ENCODE measurements around the gene TMEM184A. TPM values are rescaled to one million over a fixed set of nuclear protein-coding genes. Genes with fewer than 3 reads are reported as not detected.

TMEM184A gene
- total RNA-seq, 2 donors from 2014 or later = 4.6 to 5.1 TPM

GRCh38 chr7:1564603-1565022, 8.6 kb upstream of the TMEM184A start:
- no peak for DNase-seq
- H3K36me3 ChIP-seq (ENCODE audit: control insufficient read depth, insufficient read depth, low read length) = no peaks in the 10 kb centered on the region
- no peak overlapping the region for H3K27ac Mint-ChIP-seq
- TF ChIP-seq CTCF (conservative IDR thresholded peaks at IDR 0.05) = no peak
- 87 to 90% methylated on average over 11 to 23 of the region's 23 CpGs for WGBS, 2 experiments (ENCODE audit: insufficient coverage in 1 of 2, insufficient read length in 1 of 2)
- no peak overlapping the region for H3K4me3 ChIP-seq (ENCODE audit: low read length)
- H3K4me1 Mint-ChIP-seq = peaks cover 13% of the 10 kb centered on the region
- H3K4me1 ChIP-seq (ENCODE audit: control insufficient read depth, insufficient read depth, low read length) = no peaks in the 10 kb centered on the region
- H3K4me3 Mint-ChIP-seq = no peak overlapping the region
- H3K9me3 ChIP-seq (ENCODE audit: control insufficient read depth, low read length) = no peaks in the 10 kb centered on the region
- no peak overlapping the region for H3K9ac ChIP-seq (ENCODE audit: extremely low read depth, low read length, poor library complexity, severe bottlenecking)
- peaks cover 21% of the 10 kb centered on the region for H3K36me3 Mint-ChIP-seq (ENCODE audit: low read depth)
- no peaks in the 10 kb centered on the region for H3K27me3 ChIP-seq (ENCODE audit: control insufficient read depth, insufficient read depth, low read length, poor library complexity, severe bottlenecking)
- H3K27me3 Mint-ChIP-seq (ENCODE audit: insufficient read depth) = no peaks in the 10 kb centered on the region
- no peak overlapping the region for H3K27ac ChIP-seq (ENCODE audit: low read depth, low read length)
- no peaks in the 10 kb centered on the region for H3K9me3 Mint-ChIP-seq

GRCh38 chr7:1563981-1564602, 8.1 kb upstream of the TMEM184A start:
- no peaks in the 10 kb centered on the region for H3K9me3 ChIP-seq (ENCODE audit: control insufficient read depth, low read length)
- Mint-ChIP-seq H3K4me3 (no peak overlapping the region), H3K36me3 (ENCODE audit: low read depth) (peaks cover 21% of the 10 kb centered on the region), H3K27me3 (ENCODE audit: insufficient read depth) (no peaks in the 10 kb centered on the region), H3K9me3 (no peaks in the 10 kb centered on the region), H3K27ac (no peak overlapping the region), H3K4me1 (peaks cover 12% of the 10 kb centered on the region)
- no peak overlapping the region for H3K27ac ChIP-seq (ENCODE audit: low read depth, low read length)
- H3K9ac ChIP-seq (ENCODE audit: extremely low read depth, low read length, poor library complexity, severe bottlenecking) = no peak overlapping the region
- H3K4me1 ChIP-seq (ENCODE audit: control insufficient read depth, insufficient read depth, low read length) = no peaks in the 10 kb centered on the region
- no peak for TF ChIP-seq CTCF (conservative IDR thresholded peaks at IDR 0.05)
- WGBS, 2 experiments (ENCODE audit: insufficient coverage in 1 of 2, insufficient read length in 1 of 2) = 95 to 96% methylated on average over 15 of the region's 15 CpGs
- no peak for DNase-seq
- H3K27me3 ChIP-seq (ENCODE audit: control insufficient read depth, insufficient read depth, low read length, poor library complexity, severe bottlenecking) = no peaks in the 10 kb centered on the region
- no peak overlapping the region for H3K4me3 ChIP-seq (ENCODE audit: low read length)
- H3K36me3 ChIP-seq (ENCODE audit: control insufficient read depth, insufficient read depth, low read length) = no peaks in the 10 kb centered on the region

GRCh38 chr7:1562597-1563051, 6.6 kb upstream of the TMEM184A start:
- Mint-ChIP-seq H3K27me3 (ENCODE audit: insufficient read depth) (no peaks in the 10 kb centered on the region), H3K4me1 (peaks cover 4% of the 10 kb centered on the region), H3K4me3 (no peak overlapping the region), H3K9me3 (no peaks in the 10 kb centered on the region), H3K36me3 (ENCODE audit: low read depth) (peaks cover 16% of the 10 kb centered on the region), H3K27ac (no peak overlapping the region)
- WGBS, 2 experiments (ENCODE audit: insufficient coverage in 1 of 2, insufficient read length in 1 of 2) = 86 to 88% methylated on average over 17 to 18 of the region's 18 CpGs
- Histone ChIP-seq H3K27ac (ENCODE audit: low read depth, low read length) (peak overlapping the region; percentile 53), H3K9me3 (ENCODE audit: control insufficient read depth, low read length) (no peaks in the 10 kb centered on the region), H3K36me3 (ENCODE audit: control insufficient read depth, insufficient read depth, low read length) (no peaks in the 10 kb centered on the region), H3K4me1 (ENCODE audit: control insufficient read depth, insufficient read depth, low read length) (no peaks in the 10 kb centered on the region), H3K27me3 (ENCODE audit: control insufficient read depth, insufficient read depth, low read length, poor library complexity, severe bottlenecking) (no peaks in the 10 kb centered on the region), H3K9ac (ENCODE audit: extremely low read depth, low read length, poor library complexity, severe bottlenecking) (no peak overlapping the region), H3K4me3 (ENCODE audit: low read length) (no peak overlapping the region)
- DNase-seq = no peak
- no peak for TF ChIP-seq CTCF (conservative IDR thresholded peaks at IDR 0.05)
